ENCODE measurements around the gene RERE. TPM values are rescaled to one million over a fixed set of nuclear protein-coding genes. Genes with fewer than 3 reads are reported as not detected.

Gene RERE
- total RNA-seq, 2 donors from 2014 or later: 95.0 to 102 TPM

DNA sequence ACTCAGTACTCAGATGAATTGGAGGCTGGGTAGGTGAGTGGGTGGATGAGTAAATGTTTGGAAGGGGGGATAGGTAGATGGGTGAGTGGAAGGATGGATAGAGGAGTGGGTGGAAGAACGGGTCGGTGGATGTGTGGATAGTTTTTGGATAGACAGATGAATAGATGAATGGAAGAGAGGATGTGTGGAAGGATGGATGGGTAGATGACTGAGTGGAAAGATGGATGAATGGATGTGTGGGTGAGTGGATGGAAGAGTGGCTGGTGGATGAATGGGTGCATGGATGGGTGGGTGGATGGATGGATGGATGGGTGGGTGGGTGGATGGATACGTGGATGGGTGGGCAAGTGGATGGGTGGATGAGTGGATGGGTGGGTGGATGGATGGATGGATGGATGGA lies 495.8 kb downstream of the RERE start:
- DNase-seq (no peak), ATAC-seq (no peak)
- intact Hi-C loops (cut with DNase I, micrococcal nuclease): no loop called here

DNA sequence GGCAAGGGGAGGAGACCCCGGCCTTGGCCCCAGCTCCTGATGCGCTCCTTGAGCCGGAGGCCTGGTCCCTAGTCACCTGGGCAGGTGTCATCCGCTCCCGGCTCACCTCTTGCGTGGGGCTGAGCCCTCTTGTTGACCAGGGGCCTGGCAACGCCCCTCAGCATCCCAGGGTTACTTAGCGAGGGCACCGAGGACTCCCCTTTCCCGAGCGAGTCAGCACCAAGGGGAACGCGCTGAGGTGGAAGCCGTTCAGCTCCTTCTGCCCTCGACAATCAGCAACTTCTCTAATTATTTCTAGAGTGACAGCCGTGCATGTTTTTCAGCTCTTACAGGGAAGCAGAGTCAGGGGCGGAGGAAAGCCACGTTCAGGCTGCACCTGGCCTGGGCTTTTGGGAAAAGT lies 499.0 kb downstream of the RERE start:
- DNase-seq (no peak), ATAC-seq (no peak)
- intact Hi-C loops (cut with DNase I, micrococcal nuclease): loop anchor here in 1 of 2 donors (10.0 kb wide), 2 partner anchors 284 to 334 kb away; no protein-coding TSS in a partner anchor

DNA sequence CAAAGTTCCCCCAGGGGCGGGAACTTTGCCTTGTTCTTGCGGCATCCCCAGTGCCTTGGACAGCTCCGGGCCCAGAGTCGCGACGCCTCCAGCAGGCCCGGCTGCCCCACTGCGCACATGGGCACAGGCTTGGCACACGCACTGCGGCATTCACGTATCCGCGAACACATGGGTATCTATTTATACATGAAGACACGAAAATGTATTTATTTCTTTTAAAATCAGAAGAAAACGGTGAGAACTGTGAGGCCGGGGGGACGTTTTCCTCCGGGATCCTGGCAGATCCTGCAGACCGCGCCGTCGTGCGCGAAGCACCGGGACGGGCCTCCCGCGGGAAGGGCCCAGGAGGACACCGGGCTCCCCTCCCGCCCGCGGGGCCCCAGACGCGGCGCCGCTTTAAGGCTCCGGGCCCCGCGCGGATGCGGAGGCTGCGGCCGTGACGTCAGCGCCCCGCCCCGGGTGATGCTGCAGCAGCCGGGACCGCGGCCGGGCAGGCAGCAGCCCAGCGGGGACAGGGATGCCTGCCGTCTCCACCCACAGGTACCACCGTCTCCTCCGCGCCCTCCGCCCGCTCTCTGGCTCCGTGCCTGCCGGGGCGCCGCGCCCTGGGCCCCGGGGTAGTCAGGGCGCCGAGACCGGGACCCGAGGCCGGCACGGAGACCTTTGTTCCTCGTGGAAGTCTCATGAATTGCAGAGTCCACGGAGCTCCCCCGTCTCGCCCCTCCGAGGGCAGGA lies 499.6 kb downstream of the RERE start, which contains the start of gene SLC45A1:
Gene SLC45A1 (plus strand): TSS at position 468 of the 735 bp plus-strand sequence. CDS start 6,216 bp downstream, outside the sequence.
- peak; percentile 73 for ATAC-seq
- peak; percentile 47 to 82 for DNase-seq
- intact Hi-C loops (cut with DNase I, micrococcal nuclease): loop anchor here in 1 of 2 donors (10.0 kb wide), 2 partner anchors 283 to 333 kb away; no protein-coding TSS in a partner anchor

DNA sequence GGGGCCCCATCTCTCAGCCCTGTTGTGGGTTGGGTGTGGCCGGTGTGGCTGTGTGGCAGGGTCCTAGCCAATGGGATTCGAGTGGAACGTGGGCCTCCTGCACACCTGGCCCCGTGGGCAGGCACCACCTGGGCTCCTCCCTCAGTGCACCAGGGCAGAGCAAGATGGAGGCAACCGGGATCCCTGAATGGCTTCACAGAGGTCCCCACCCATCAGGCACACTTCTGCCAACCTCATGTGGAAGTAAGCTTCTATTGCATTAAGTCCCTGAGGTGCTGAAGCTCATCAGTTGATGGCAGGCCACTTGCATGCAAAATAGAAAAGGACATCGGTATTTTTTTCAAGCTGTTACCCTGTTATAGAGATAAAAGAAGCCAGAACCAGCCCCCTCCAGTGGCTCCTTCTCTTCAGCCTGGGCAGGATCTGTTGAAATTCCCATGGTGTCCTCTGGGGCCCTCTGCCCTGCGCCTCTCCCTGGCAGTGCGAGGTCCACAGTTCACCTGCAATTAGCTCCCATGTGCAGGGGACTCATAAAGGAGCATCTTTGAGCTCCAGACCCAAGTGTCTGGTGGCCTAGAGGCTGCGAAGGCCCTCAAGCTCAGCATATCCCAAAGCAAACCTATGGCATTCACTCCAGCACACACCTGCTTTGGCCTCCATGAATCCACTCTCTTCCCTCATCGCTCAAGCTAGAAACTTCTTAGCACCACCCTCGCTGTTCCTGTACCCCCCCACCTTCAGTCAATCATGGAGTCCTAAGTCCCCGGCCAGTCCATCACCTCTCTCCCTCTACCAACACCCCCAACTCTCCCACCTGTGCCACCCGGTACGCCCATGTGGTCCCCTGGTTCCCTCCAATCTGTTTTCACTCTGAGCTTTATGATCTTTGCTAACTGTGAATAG lies 501.6 kb downstream of the RERE start:
- intact Hi-C loops (cut with DNase I, micrococcal nuclease): loop anchor here in 1 of 2 donors (10.0 kb wide), 2 partner anchors 281 to 331 kb away; no protein-coding TSS in a partner anchor
- ATAC-seq: no peak
- DNase-seq: no peak

DNA sequence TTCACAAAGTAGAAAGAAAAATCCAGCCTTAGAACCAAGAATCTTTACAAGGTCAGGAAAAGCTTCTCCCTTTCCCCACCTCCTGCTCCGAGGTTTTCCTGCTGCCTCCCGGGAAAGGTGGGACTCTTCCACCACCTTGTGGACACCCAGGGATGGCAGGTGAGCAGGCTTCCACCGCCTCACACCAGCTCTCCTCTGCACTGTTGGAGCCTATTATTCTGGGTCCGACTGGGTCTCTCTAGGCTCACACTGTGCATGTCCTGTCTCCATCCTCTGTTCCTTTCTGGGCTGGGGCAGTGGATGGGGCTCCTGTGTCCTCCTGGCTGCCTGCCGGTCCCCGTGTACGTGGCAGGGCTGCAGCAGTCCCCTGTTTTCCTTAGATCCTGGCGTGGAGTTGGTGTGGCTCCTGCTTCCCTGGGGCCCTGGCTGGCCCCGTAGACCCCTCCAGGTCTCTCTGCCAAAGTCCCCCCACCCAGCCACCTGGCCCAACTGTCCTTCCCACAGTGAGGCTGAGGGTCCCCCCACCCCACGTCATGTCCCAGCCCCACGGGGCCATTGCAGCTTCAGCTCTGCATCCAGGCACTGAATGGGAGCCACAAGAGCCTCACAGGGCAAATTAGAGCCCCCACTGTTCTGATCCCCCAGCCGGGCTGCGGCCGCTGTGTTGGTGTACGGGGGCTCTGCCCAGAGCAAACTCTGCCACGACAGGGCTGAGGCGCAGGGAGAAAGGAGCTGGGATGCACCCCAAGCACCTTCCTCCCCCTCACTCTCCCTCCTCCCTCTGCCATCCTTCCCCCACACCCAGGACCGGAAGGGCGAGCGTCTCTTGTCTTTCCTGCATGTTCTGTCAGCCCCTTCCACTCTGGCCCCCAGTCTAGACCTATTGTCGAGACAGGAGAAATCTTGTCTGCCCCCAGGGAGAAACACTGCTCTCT lies 502.8 kb downstream of the RERE start:
- intact Hi-C loops (cut with DNase I, micrococcal nuclease): loop anchor here (5.0 to 10.0 kb wide), 4 partner anchors 280 to 337 kb away; no protein-coding TSS in a partner anchor
- DNase-seq: peak; percentile 69 to 79
- ATAC-seq: peak; percentile 94

DNA sequence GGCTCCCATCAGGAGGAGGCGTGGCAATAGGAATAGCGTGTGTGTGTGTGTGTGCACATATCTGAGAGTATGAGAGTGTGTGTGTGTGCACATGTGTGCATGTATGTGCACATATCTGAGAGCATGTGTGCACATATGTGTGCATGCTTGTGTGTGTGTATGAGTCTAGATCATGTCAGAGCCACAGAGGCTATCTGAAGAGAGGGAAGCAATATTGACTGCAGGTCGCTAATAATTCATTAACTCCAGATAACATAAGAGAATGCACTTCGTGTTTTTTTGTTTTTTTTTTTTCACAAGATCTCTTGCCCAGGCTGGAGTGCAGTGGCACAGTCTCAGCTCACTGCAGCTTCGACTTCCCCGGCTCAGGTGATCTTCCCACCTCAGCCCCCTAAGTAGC lies 504.2 kb downstream of the RERE start:
- DNase-seq: no peak
- ATAC-seq: no peak
- intact Hi-C loops (cut with DNase I, micrococcal nuclease): loop anchor here (5.0 to 10.0 kb wide), 4 partner anchors 278 to 336 kb away; no protein-coding TSS in a partner anchor

DNA sequence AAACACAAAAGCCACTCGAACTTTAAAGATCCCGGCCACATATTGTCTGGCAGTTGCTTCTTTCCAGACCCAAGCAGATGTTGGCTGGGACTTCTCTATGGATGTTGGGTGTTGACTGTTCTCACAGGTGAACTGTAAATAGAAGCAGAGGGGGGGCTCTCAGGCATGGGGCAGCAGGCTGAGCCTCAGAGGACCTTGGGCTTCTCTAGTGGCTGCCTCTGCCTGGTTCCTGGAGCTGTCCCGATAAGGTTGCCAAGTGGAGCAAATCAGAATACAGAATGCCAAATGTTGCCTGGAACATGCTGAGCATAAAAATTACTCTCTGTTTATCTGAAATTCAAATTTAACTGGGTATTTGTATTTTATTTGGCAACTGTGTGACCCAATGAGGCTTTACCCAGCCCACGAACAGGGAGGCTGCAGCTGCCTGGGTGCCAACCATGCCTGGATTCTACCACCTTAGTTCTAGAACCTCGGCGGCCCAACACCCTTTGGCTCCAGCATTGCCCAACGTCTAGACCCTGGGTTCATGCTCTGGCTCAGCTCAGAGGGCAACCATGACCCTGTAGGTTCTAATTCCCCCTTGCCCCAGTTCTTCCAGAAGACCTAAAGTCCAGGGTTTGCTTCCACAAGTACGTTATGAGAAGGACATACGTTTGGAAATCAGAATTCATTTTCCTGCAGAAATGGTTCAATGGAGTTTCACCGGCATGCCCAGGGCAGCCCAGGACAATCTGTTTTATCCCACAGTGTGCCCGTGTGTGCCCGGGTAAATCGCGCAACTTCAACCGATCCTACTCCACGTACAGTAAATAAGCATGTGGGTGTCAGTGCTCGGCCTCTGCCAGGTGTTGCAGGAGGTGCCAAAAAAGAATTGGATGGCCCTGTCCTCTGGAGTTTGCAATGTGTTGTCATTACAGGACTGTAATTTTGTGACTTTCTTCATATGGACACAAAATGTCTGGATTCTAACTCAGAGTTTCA lies 504.9 kb downstream of the RERE start:
- intact Hi-C loops (cut with DNase I, micrococcal nuclease): loop anchor here (5.0 to 10.0 kb wide), 4 partner anchors 278 to 335 kb away; no protein-coding TSS in a partner anchor
- DNase-seq: no peak
- ATAC-seq: peak; percentile 20

DNA sequence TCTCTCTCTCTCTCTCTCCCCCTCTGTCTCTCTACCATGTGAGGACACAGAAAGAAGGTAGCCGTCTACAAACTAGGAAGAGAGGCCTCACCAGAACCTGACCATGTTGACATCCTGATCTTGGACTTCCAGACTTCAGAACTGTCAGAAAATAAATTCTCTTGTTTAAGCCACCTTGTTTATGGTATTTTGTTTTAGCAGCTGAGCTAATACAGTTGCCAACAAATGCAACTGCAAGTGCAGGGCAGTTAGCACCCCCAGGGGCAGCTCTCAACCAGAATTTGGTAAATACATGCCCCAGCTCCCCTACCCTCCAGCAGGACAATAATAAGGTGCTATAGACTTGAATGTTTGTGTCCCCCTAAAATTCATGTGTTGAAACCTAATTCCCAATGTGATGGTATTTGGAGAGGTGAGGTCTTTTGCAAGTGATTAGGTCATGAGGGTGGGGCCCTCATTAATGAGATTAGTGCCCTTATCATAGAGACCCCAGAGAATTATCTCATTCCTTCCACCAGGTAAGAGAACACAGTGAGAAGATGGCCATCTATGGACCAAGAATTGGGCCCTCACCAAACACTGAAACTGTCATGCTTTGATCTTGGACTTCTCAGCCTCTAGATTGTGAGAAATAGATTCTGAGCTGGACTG lies 506.2 kb downstream of the RERE start:
- ATAC-seq (no peak), DNase-seq (no peak)
- intact Hi-C loops (cut with DNase I, micrococcal nuclease): loop anchor here (5.0 to 10.0 kb wide), 4 partner anchors 276 to 334 kb away; no protein-coding TSS in a partner anchor

DNA sequence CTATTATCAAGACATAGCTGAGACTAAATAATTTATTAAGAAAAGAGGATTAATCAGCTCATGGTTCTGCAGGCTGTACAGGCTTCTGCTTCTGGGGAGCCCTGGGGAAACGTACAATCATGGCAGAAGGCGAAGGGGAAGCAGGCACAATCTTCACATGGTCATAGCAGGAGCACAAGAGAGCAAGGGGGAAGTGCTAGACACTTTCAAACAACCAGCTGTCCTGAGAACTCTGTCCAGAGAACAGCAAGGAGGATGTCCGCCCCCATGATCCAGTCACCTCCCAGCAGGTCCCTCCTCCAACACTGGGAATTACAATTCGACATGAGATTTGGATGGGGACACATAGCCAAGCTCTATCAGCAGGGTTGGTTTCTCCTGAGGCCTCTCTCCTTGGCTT lies 509.8 kb downstream of the RERE start:
- ATAC-seq: no peak
- DNase-seq: no peak
- intact Hi-C loops (cut with DNase I, micrococcal nuclease): no loop called here

DNA sequence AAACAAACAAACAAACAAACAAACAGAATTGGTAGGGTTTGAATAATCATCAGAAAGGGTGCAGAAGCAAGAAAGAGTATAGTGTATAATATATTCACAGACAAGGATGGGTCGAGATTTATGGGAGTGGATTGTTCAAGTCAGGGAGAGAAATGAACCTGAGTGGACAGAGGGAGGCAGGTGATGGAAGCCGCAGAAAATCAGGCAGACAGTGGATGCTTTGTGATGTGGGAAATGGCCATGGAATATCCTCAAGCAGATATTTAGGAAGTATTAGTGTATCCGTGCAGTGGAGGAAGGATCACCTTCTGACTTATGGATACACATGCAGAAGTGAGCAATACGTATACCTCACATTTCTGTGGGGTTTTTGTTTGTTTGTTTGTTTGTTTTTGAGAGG lies 513.6 kb downstream of the RERE start:
- no peak for DNase-seq
- no peak for ATAC-seq
- intact Hi-C loops (cut with DNase I, micrococcal nuclease): no loop called here

DNA sequence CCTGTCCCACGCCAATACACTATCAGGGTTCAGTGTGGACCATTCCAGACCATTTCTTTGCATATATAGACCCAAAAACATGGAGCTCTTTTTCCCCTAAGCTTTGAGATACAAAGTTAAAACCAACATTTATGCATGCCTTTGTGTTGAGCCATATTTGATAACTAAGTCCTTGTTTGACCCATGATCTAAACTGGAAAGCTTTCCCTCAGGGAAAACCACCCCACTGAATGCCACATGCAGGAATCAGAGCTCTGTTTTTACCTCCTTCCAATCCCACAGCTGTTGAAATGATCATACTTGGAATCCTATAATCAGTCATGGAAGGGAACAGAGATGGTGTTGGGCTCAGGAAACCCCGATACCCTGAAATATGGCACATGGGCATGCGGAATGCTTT lies 514.3 kb downstream of the RERE start:
- no peak for DNase-seq
- intact Hi-C loops (cut with DNase I, micrococcal nuclease): no loop called here
- ATAC-seq: no peak

Small RNA genes within 50 kb of the gene (microRNA-seq; reads per million reads assigned to microRNA genes)
- gene MIR6728: 0 reads per million in 2 donors

Other genes with a start within 250 kb of the RERE start
- 100 to 1,000 TPM; 484 to 601 TPM for gene ENO1, start 61.0 kb upstream of the RERE start, total RNA-seq
- gene CA6, start 128.2 kb upstream of the RERE start, total RNA-seq: not detected
- not detected for gene SLC2A7, start 208.8 kb upstream of the RERE start, total RNA-seq